K562 treated with DMSO at 1 percent for 12 hours (cell line): ENCODE measurements around the gene ATP1A3. TPM values are rescaled to one million over a fixed set of nuclear protein-coding genes. Genes with fewer than 3 reads are reported as not detected.

Source experiments
- total RNA-seq: library from RNA; unstranded; fragments of 300-600 nt; gene quantifications from 2 replicates; pipeline ENCODE4 v1.2.3, GENCODE V29; 2022; ENCODE audit not compliant: insufficient read depth

Gene ATP1A3
- total RNA-seq: 0.70 and 0.97 TPM in 2 replicates

GRCh38 chr19:41993612-41994483 is at the start of gene ATP1A3:
TSS of gene ATP1A3 (minus strand) at chr19:41994230. CDS start at chr19:41994076, 154 bp downstream.

GRCh38 chr19:41959056-41960053 is 34.7 kb downstream of the ATP1A3 start, which contains the start of gene RABAC1:
TSS of gene RABAC1 (minus strand) at chr19:41959321. CDS start at chr19:41959292, 29 bp downstream.

GRCh38 chr19:41928221-41928683 is 65.8 kb downstream of the ATP1A3 start, which contains the start of gene ERFL:
TSS of gene ERFL (minus strand) at chr19:41928449. CDS start at chr19:41912919, 15,530 bp downstream.

Other genes with a start within 250 kb of the ATP1A3 start
- gene CEACAM6, start 238.7 kb downstream of the ATP1A3 start, total RNA-seq: not detected in 2 replicates
- gene CEACAM3, start 197.6 kb downstream of the ATP1A3 start, total RNA-seq: not detected in 2 replicates
- not detected in 2 replicates for gene LYPD4, start 149.5 kb downstream of the ATP1A3 start, total RNA-seq
- not detected in 2 replicates for gene DMRTC2, start 149.2 kb downstream of the ATP1A3 start, total RNA-seq
- gene RPS19, start 134.0 kb downstream of the ATP1A3 start, total RNA-seq: 3,742 and 5,945 TPM in 2 replicates
- not detected in 2 replicates for gene CD79A, start 117.0 kb downstream of the ATP1A3 start, total RNA-seq
- 83.2 and 94.1 TPM in 2 replicates for gene ARHGEF1, start 111.0 kb downstream of the ATP1A3 start, total RNA-seq
- gene ERFL, start 65.8 kb downstream of the ATP1A3 start, total RNA-seq: 0.41 and 0.53 TPM in 2 replicates
- gene RABAC1, start 34.9 kb downstream of the ATP1A3 start, total RNA-seq: 140 and 218 TPM in 2 replicates
- gene GRIK5, start 76.0 kb upstream of the ATP1A3 start, total RNA-seq: 2.1 and 4.2 TPM in 2 replicates
- 16.1 and 22.8 TPM in 2 replicates for gene ZNF574, start 81.9 kb upstream of the ATP1A3 start, total RNA-seq
- 0.16 and 0.28 TPM in 2 replicates for gene POU2F2, start 138.2 kb upstream of the ATP1A3 start, total RNA-seq
- gene DEDD2, start 223.4 kb upstream of the ATP1A3 start, total RNA-seq: 43.1 and 48.3 TPM in 2 replicates
- gene ZNF526, start 226.1 kb upstream of the ATP1A3 start, total RNA-seq: 6.2 and 12.9 TPM in 2 replicates
- gene GSK3A, start 248.4 kb upstream of the ATP1A3 start, total RNA-seq: 61.4 and 81.1 TPM in 2 replicates